Suprapubic skin (tissue), 4 donors: Measurements from ENCODE around the gene PRR20G. TPM values are rescaled to one million over a fixed set of nuclear protein-coding genes. Genes with fewer than 3 reads are reported as not detected.

ENCODE experiments used
- DNase-seq, 2 donors: peaks; one replicate each; pipeline ENCODE4 v3.0.0-alpha.2; 2019; ENCODE audit warnings: low spot score in 2 of 2
- H3K27ac ChIP-seq: fragments of 200-600 bp; sonication (generic); one replicate; pipeline ENCODE4 v1.5.1; 2019
- H3K27me3 ChIP-seq: fragments of 200-600 bp; sonication (generic); one replicate; pipeline ENCODE4 v1.5.1; 2019
- H3K36me3 ChIP-seq: fragments of 200-600 bp; sonication (generic); one replicate; pipeline ENCODE4 v1.5.1; 2019
- H3K4me1 ChIP-seq: fragments of 200-600 bp; sonication (generic); one replicate; pipeline ENCODE4 v1.5.1; 2019
- H3K4me3 ChIP-seq: fragments of 200-600 bp; sonication (generic); one replicate; pipeline ENCODE4 v1.5.1; 2019; ENCODE audit warnings: mild to moderate bottlenecking
- H3K9me3 ChIP-seq: fragments of 200-600 bp; sonication (generic); one replicate; pipeline ENCODE4 v1.5.1; 2019
- EP300 ChIP-seq: sonication (generic); formaldehyde crosslinking; IDR thresholded peaks from one replicate; pipeline ENCODE4 v1.6.1; 2017; ENCODE audit warnings: antibody characterized with exemption
- POLR2A ChIP-seq, 2 donors: fragments of 450-650 bp; IDR thresholded peaks; one replicate each; pipeline ENCODE4 v1.6.1; 2017; ENCODE audit warnings: antibody characterized with exemption in 2 of 2, mild to moderate bottlenecking in 2 of 2, moderate library complexity in 2 of 2
- POLR2AphosphoS5 ChIP-seq, 3 donors: sonication (generic); formaldehyde crosslinking; IDR thresholded peaks; one replicate each; pipeline ENCODE4 v1.6.1; 2017; ENCODE audit warnings: antibody characterized with exemption in 3 of 3
- WGBS: methylation state at CpG from one replicate; pipeline ENCODE4 v1.1.5; 2018; 5-methylcytosine and 5-hydroxymethylcytosine counted together
- total RNA-seq, 4 donors: library from RNA; depleted of rRNA; stranded (reverse); fragments of >200 nt; gene quantifications; one replicate each; pipeline ENCODE4 v1.1.0, GENCODE V29; 2016
- TF ChIP-seq, protein P1 (sequence below), 2 donors: fragments of 200-600 bp in 1 of 2; fragments of 450-650 bp in 1 of 2; sonication (generic) in 1 of 2; IDR thresholded peaks; one replicate each; pipeline ENCODE4 v1.5.1; 2016 to 2019; ENCODE audit warnings: antibody characterized with exemption in 2 of 2, mild to moderate bottlenecking in 1 of 2, moderate library complexity in 1 of 2

The PRR20G gene
- total RNA-seq = not detected

DNA sequence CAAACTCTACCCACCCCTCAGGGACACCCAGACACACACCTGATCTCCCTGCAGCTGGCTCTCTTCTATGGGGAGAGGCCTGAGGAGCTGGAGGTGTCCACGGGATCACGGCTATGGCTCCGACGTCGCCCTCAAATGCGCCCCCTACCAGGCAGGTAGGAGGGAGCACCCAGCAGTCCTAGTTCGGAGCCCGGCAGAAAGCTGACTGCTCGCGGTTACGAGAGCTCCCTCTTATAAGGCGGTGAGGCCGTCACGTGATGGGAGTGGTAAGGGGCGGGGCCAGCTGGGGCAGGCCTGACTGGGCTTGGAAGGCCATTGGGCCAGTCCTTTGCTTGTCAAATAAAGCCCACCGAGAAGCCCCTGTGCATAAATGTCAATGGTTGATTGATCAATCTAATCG, at the start of gene PRR20G:
PRR20G (minus strand) TSS at position 207 of the 400 bp plus-strand sequence. CDS start 681 bp downstream, outside the sequence.
- no peaks in the 10 kb centered on the region for H3K4me1 ChIP-seq
- TF ChIP-seq EP300 = no peak
- TF ChIP-seq POLR2A (IDR thresholded peaks at IDR 0.05) = no peak
- TF ChIP-seq, protein P1, sequence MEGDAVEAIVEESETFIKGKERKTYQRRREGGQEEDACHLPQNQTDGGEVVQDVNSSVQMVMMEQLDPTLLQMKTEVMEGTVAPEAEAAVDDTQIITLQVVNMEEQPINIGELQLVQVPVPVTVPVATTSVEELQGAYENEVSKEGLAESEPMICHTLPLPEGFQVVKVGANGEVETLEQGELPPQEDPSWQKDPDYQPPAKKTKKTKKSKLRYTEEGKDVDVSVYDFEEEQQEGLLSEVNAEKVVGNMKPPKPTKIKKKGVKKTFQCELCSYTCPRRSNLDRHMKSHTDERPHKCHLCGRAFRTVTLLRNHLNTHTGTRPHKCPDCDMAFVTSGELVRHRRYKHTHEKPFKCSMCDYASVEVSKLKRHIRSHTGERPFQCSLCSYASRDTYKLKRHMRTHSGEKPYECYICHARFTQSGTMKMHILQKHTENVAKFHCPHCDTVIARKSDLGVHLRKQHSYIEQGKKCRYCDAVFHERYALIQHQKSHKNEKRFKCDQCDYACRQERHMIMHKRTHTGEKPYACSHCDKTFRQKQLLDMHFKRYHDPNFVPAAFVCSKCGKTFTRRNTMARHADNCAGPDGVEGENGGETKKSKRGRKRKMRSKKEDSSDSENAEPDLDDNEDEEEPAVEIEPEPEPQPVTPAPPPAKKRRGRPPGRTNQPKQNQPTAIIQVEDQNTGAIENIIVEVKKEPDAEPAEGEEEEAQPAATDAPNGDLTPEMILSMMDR (IDR thresholded peaks at IDR 0.05) = no peak
- no peak for TF ChIP-seq POLR2AphosphoS5 (IDR thresholded peaks at IDR 0.05)
- H3K27me3 ChIP-seq = peaks cover 6% of the 10 kb centered on the region
- 83% methylated on average over 11 of the region's 17 CpGs for WGBS
- no peak within 1 kb of the TSS for H3K27ac ChIP-seq
- H3K4me3 ChIP-seq = no peak within 1 kb of the TSS
- no peaks in the 10 kb centered on the region for H3K9me3 ChIP-seq
- no peaks in the 10 kb centered on the region for H3K36me3 ChIP-seq
- DNase-seq = no peak

DNA sequence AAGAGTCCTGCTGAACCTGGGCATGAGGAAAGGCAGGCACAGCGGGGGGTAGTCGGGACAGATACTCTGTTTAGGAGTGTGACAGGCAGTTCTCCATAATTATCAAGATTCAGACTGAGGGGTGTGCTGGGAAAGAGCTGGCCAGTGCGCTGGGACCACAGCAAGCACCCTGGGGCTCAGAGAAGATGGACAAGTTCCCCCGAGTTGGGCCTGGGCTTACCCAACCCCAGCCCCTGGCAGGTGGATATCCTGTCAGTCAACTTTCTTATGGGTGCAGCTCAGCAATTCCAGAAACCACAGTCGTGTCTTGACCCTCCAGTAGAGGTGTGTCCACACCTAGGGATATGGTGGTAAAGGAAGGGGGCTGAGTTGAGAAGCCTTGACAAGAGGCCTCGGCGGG, 49.2 kb upstream of the PRR20G start:
- 91% methylated on average over 7 of the region's 7 CpGs for WGBS
- no peak overlapping the region for H3K4me3 ChIP-seq
- no peak for TF ChIP-seq POLR2A (IDR thresholded peaks at IDR 0.05)
- no peaks in the 10 kb centered on the region for H3K9me3 ChIP-seq
- no peak for DNase-seq
- H3K36me3 ChIP-seq = no peaks in the 10 kb centered on the region
- no peak overlapping the region for H3K27ac ChIP-seq
- peaks cover 7% of the 10 kb centered on the region for H3K4me1 ChIP-seq
- H3K27me3 ChIP-seq = peaks cover 39% of the 10 kb centered on the region

DNA sequence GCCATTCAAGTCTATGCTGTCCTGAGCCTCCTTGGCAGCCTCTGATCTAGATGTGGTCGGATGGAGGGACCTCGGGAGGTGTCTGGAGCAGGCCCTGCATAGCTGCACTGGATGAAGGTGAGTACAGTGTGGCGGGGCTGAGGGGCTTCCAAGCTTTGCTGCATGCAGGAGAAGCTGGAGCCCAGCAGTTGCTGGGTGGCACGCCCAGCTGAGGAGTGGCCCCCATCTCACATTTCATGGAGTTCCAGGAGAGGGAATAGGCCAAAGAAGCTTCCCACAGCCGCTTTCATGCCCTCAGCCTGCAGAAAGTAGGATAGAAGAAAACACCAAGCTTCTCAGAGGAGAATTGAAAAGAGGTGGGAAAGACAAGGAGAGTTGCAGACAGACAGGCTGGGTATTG, 48.3 kb upstream of the PRR20G start:
- TF ChIP-seq, protein P1 (IDR thresholded peaks at IDR 0.05) = no peak
- TF ChIP-seq EP300 (no peak), POLR2AphosphoS5 (IDR thresholded peaks at IDR 0.05) (no peak), POLR2A (IDR thresholded peaks at IDR 0.05) (no peak)
- H3K36me3 ChIP-seq = no peaks in the 10 kb centered on the region
- H3K4me1 ChIP-seq = peaks cover 7% of the 10 kb centered on the region
- no peak overlapping the region for H3K4me3 ChIP-seq
- DNase-seq = no peak
- H3K27me3 ChIP-seq = peaks cover 39% of the 10 kb centered on the region
- peaks cover 1% of the 10 kb centered on the region for H3K9me3 ChIP-seq
- no peak overlapping the region for H3K27ac ChIP-seq
- 95% methylated on average over 5 of the region's 5 CpGs for WGBS

DNA sequence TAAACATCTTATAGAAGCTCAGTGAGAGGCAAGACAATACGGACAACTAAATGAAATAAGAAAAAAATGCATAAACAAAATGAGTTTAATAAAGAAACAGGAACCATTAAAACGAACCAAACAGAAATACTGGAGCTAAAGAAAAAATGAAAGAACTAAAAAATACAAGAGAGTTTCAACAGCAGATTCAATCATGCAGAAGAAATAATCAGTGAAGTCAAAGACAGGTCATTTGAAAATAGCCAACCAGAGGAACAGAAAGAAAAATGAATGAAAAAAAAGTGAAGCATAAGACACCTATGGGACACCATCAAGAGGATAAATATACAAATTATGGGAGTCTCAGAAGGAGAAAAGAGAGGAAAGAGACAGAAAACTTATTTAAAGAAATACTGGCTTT, 42.5 kb upstream of the PRR20G start:
- Histone ChIP-seq H3K4me1 (peaks cover 4% of the 10 kb centered on the region), H3K4me3 (no peak overlapping the region), H3K27me3 (peaks cover 6% of the 10 kb centered on the region), H3K36me3 (no peaks in the 10 kb centered on the region), H3K9me3 (peaks cover 11% of the 10 kb centered on the region), H3K27ac (no peak overlapping the region)
- no peak for DNase-seq
- whole genome bisulfite sequencing = 70% methylated on average over 2 of the region's 2 CpGs
- TF ChIP-seq, protein P1 (IDR thresholded peaks at IDR 0.05) = no peak
- TF ChIP-seq POLR2A (IDR thresholded peaks at IDR 0.05) (no peak), EP300 (no peak), POLR2AphosphoS5 (IDR thresholded peaks at IDR 0.05) (no peak)

DNA sequence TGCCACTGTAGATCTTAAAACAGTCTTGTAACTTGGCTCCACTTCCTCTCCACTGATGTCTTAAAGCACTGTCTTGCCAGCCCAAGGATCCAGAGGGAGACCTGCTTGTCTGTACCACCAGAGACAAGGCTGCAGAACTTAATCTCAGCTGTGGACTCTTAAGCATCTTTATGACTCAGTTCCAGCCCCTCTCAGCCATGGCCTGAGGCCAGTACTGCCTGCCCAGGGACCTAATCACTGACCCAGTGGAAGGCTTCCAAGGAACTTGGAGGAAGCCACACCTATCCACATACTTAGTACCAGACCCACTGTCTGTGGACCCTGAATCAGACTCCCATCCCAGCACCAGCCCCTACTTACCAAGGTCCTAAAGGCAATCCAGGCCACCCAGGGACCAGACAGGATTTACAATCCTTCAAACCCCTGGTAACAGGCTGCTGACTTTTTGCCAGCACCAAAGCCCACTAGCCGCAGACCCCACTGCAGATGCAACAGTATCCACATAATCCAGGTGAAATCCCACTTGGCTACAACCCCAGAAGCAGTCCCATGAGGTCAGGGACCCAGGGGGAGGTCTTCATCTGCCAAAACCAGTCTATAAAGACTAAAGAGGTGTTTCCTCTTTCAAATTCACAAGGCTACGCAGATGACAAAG, 41.9 kb upstream of the PRR20G start:
- TF ChIP-seq POLR2A (IDR thresholded peaks at IDR 0.05) (no peak), EP300 (no peak), POLR2AphosphoS5 (IDR thresholded peaks at IDR 0.05) (no peak)
- TF ChIP-seq, protein P1 (IDR thresholded peaks at IDR 0.05) = no peak
- DNase-seq = no peak
- H3K4me3 ChIP-seq = no peak overlapping the region
- peaks cover 4% of the 10 kb centered on the region for H3K4me1 ChIP-seq
- 98% methylated on average over 2 of the region's 2 CpGs for WGBS
- no peak overlapping the region for H3K27ac ChIP-seq
- H3K9me3 ChIP-seq = peaks cover 11% of the 10 kb centered on the region
- no peaks in the 10 kb centered on the region for H3K36me3 ChIP-seq
- peaks cover 6% of the 10 kb centered on the region for H3K27me3 ChIP-seq

DNA sequence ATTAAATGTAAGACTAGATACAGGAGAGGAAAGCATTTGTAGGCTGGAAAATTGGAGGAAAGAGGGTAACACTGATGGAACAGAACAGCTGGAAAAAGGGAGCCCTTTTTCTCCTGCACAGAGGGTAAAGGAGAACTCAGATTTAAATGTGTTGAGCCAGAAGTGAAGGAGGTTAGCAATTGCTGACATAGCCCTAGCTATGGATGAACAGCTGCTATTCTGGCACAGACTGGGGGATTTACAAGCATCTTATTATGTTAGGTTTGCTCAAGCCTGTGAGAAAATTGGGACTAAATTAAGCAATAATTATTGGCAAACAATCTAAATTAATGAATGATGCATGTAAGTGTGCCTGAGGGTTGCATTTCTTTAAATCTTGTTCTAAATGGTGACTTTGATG, 40.6 kb upstream of the PRR20G start:
- peaks cover 4% of the 10 kb centered on the region for H3K4me1 ChIP-seq
- no peak for TF ChIP-seq POLR2AphosphoS5 (IDR thresholded peaks at IDR 0.05)
- no peak for TF ChIP-seq EP300
- TF ChIP-seq, protein P1 (IDR thresholded peaks at IDR 0.05) = no peak
- TF ChIP-seq POLR2A (IDR thresholded peaks at IDR 0.05) = no peak
- peaks cover 11% of the 10 kb centered on the region for H3K9me3 ChIP-seq
- no peak for DNase-seq
- H3K27ac ChIP-seq = no peak overlapping the region
- no peak overlapping the region for H3K4me3 ChIP-seq
- H3K27me3 ChIP-seq = peaks cover 10% of the 10 kb centered on the region
- no peaks in the 10 kb centered on the region for H3K36me3 ChIP-seq
